HG03521 (cell line): ENCODE results near the gene MACROD2.

Experiments
- ATAC-seq: cut with Tn5 transposase; IDR thresholded peaks from one replicate; pipeline ENCODE4 v1.9.1; 2021; ENCODE audit warnings: mild to moderate bottlenecking, moderate library complexity; ENCODE audit not compliant: unreplicated experiment

Gene MACROD2

DNA sequence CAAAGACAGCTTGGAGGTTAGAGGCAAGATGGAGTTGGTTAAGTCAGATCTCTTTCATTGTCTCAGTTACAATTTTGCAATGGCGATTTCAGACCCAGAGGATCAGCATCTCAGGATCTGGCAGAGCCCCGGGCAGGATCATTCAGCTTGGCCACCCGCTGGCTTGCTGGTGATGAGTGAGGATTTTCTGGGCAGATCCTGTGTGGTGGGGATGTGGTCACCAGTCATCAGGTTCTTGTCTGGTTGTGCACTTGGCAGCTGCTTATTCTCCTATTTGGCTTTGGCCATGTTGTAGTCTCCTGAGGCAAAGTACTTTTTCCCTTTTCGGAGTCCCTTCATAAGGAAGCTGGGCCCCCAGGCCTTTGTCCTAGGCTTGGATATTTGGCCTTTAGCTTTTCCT, 1624.0 kb downstream of the MACROD2 start:
- ATAC-seq = no peak

DNA sequence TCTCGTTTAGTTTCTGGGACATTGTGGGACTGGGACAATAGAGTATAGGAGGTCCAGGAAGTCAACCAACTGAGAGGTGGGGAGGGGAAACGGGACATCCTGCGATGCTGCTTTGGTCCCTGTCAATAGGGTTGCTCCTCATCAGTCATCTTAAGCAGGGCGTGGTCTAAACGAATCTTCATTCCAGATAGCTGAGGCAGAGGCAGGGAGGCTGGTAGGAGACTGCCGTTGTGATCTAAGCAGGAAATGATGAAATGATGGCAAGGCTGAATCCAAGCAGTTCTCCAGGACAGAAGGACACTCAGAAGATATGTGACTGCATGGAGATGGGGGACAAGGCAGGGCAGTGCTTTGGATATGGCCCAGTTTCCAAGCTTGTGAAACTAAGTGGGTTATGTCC, 1624.5 kb downstream of the MACROD2 start:
- ATAC-seq = no peak

DNA sequence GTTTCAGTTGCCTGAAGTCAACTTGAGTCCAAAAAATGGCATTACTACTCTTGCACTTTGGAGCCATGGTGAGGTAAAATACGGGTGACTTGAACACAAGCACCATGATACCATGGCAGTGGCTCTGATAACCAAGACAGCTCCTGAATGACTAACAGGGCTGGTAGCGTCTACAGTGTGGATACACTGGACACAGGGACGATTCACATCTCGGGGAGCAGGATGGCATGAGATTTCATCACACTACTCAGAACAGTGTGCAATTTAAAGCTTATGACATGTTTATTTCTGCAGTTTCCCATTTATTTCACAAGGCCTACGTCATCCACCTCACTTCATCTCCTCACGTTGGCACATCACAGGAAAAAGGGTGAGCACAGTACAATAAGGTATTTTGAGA, 1627.1 kb downstream of the MACROD2 start:
- ATAC-seq = no peak

DNA sequence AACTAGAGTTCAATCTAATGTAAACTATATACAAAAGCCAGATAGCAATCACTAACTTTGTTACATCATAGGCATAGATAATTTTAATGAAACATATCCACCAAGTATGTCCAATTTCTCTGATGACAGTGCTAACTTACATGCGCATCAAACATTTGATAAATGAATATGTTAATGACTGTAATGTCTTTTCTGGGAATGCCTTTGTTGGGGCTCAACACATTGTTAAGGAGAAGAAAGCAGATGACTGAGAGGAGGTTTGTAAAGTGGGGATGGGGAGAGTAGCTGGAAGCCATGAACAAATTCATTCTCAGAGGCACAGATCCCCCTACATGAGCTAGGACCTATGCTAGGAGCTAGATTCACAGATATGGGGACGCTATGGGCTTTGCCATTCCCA, 1627.9 kb downstream of the MACROD2 start:
- no peak for ATAC-seq

DNA sequence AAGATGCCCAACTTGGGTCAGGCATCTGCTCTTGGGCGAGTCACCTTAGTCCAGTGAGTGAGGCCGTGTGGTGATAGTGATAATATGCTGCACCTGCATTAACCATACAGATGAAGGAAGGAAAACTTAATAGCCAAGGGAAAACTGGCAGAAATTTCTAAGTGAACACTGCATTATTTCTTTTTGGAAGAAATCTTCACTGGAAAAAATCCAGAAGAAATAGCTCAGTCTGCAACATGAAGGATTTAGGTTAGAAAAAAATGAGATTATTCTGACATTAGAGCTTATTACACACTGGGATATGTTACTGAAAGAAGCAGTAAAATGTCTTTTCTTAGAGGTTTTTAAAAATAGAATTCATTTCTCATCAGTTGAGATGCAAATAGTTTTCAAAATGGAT, 1630.7 kb downstream of the MACROD2 start:
- no peak for ATAC-seq

DNA sequence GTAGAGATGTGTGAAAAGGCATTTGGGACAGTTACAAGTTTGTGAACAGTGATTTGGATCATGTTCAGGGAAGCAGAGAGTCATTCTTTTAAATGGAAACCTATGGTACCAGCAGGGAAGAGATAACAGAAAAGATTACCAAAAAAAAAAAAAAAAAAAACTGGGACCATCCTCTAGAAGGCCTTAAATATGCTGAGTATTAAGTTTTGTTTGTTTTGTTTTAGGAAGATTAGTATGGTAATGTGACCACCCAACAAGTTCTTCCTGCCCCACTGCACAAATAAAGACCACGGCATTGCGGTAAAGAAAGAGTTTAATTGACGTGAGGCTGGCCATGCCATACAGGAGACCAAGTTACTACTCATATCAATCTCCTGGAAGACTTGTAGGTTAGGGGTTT, 1631.8 kb downstream of the MACROD2 start:
- ATAC-seq = no peak

DNA sequence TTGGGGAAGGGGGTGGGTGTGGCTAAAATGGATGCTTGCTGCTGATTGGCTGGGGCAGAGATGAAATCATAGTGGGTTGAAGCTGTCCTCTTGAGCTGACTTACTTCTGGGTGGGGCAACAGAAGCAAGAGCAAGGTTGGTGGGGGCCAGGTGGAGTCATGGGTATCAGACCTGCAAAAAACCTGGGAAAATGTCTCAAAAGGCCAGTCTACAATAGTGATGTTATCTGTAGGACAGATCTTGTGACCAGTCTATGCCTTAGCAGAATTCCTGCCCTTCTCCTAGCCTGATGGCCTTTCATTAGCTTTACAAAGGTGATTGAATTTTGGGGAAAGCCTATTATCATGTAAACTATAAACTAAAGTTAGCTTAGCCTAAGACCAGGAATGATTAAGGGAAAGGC, 1632.2 kb downstream of the MACROD2 start:
- no peak for ATAC-seq

DNA sequence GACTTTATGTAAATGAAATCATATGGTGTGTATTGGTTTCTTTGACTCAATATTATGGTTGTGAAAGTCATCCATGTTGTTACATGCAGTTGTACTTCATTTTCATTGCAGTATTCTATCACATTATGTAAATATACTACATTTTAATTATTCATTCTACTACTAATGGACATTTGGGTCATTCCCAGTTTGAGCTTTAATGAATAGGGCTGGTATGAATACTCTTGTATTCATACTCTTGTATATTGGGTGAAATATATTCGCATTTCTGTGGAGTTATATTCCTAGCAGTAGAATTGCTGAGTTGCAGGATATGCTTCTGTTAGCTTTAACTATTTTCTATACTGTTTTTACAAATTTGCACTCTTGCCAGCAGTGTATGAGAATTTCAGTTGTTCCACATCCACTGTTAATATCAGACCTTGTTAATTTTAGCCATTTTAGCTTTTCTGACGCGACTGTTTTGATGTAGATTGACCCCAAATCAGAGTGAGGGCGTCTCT, 1633.6 kb downstream of the MACROD2 start:
- ATAC-seq = no peak

DNA sequence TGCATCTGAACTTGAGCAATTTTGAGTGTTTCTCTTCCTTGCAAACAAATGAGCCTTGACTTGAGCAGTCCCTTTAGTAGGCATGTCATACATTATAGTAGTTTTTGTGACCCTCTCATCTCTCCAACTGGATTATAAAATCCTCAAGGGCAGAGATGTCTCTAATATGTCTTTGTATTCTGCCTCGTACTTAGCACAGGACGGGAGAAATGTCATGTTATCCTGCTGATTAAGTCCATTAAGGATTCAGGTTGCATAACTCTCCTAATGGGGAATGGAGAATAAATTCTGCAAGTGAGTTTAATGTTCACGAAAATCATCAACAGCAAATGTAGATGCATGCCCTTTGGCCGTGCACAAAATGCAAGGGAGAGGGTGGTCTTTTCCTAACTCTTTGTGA, 1635.0 kb downstream of the MACROD2 start:
- no peak for ATAC-seq

DNA sequence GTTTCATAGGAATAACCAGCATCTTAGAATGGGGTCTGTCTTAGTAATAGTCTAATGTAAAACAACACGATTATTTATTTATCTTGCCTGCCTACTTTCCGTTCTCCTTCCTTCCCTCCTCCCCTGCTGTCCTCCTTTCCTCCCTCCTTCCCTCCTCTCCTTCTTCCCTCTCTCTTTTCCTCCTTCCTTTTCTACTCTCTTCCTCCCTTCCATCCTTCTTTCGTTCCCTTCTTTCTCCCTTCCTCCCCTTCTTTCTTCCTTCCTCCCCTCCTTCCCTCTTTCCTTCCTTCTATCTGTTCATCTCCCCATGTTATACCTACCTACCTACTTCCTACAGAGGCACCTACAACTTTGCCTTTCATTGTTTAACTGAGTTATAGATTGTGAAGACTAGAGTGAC, 1637.4 kb downstream of the MACROD2 start:
- ATAC-seq = no peak

DNA sequence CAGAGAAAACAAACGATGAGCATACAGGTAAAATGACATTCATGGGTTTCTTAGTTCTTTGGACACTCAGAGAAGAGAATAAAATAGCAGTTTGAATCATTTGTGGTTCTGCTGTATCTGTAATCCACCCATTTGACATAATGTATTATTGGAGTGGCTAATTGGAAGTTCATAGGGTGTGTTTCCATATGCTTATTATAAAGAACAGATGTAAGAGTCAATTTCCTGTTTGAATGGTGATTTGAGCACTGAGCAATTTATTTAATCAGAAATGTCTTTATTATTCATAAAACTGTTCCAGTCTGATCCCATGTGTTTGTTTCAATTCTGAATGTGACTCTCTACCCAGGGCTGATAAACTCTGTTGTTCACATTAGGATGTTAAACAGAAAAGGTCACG, 1638.8 kb downstream of the MACROD2 start:
- no peak for ATAC-seq

DNA sequence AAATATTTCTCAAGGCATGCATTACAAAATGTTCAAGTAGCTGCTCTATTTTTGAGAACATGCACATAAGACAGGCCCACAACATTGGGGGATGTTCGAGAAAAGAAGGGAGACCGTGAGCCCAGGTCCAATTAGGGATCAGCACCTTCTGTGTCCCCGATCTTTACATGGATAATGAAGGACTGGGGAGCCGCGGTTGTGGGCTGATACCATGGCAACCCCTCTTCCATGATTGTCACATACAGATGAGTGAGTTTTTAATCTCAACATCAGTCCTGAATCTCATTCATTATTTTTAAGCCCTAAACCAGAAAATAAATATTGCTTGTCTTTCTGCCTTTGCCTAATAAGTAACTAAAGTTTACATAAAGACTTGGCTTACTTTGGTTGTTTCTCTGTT, 1642.2 kb downstream of the MACROD2 start:
- no peak for ATAC-seq

DNA sequence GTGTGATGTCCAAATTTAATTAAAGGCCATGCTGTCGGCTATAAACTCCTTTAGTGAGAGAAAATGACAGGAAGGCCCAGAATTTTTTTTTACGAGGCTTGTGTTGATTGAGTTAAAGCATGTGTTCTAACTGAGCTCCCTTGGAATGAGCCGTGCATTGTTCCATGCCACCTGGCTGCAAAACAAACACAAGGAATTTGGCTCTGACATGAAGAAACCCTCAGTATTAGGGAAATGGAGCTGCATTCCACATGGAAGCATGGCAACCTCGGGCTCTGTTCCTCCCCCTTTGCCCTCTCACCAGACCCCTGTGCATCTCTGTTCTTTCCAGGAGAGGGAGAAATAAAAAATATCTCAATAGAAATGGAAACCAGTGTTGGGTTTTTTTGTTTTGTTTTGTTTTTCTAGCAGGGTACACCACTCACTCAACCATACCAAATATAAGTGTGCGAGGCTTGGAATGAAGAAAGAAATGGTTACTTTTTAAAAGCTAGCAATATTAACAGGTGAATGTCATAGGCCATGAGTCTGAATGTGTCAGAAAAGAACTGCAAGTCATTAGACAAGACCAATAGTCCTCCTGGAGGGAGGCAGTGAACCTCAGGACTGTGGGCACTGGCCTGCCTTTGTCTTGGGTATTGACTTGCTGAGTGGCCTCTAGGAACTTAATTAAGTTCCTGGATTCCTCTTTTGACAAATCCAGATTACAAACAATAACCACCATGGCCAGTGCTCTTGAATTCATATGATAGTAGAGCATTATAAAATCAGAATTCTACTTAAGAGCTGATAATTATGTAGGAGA, 1642.8 kb downstream of the MACROD2 start:
- ATAC-seq = no peak

DNA sequence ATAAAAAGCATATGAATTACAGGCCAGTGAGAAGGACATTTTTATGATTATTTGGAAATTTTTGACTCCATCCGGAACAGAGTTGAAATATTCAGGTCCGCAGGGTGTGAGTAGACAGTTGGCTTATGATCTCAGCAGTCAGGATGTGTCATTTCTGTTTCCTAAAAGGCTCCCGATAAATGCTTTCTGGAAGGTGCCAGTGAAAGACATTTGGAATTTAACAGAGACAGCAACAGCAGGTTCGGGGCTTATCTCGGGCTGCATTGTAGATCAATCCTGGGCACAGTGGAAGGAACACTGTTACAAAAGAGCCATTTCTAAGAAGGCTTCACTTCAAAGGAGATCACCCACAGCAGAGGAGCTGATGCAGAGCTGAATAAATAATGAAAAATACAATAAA, 1643.5 kb downstream of the MACROD2 start:
- ATAC-seq = no peak

DNA sequence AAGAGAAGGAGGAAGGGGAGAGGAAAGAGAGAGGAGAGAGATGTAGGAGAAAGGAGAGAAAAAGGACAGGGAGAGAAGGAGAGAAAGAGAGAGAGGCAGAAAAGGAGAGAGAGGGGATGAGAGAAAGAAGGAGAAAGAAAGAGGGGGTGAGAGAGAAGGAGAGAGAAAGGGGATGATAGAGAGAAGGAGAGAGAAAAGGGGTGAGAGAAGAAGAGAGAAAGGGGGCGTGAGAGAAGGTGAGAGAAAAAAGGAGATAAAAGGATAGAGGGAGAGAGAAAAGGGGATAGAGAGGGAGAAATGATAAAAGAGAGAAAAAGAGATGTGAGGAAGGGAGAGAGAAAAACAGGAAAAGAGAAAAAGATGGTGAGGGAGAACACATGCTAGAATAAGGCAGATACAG, 1644.5 kb downstream of the MACROD2 start:
- ATAC-seq = no peak

DNA sequence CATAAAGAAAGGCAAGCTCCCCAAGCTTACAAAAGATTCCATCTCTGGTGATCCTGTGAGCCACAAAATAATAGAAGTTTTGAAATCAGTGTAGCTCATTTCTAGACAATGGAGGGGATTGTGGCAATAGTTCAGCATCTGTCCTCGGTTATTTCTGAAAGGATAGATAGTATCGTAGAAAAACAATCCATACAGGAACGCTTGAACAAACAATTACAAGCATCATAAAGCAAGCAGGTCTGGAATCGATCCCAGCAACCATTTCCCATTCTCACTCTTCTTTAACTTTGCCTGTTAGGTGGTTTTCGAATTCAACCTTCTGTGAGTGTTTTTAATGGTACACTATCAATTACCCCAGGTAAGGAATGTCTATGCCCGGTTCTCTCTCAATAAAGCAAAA, 1646.8 kb downstream of the MACROD2 start:
- no peak for ATAC-seq

DNA sequence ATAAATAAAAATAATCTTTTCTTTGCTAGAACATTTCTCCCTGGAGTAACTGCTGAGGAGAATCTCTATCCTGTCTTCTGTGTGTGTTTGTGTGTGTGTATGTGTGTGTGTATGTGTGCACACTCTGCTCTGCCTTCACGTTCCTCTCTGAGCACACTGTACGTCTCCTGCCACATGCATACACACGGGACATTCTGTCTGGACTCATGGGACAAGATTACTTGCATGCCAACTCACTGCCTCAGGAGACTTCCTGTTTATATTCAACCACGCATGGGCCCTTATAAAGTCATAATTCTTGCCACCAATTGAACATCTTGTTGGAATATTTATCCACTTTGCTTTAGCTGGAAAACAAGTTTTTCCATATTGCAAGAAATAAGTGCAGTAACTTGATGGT, 1647.4 kb downstream of the MACROD2 start:
- no peak for ATAC-seq

DNA sequence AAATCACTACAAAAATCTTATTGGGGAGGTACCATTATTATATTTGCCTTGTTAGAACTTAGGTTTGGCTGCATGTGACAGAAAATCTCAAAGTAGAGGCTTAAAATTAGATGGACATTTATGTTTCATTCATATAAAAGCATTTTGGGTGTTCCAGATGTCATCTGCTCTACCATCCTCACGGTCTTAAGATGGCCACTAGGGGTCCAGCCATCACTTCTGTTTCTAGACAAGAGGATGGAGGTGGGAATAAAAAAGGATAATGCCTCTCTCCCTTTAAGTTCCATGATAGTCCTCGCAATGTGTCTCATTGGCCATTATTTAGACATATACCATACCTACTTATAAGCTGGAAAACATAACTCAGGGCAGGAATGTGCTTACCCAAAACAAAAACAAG, 1648.4 kb downstream of the MACROD2 start:
- no peak for ATAC-seq

DNA sequence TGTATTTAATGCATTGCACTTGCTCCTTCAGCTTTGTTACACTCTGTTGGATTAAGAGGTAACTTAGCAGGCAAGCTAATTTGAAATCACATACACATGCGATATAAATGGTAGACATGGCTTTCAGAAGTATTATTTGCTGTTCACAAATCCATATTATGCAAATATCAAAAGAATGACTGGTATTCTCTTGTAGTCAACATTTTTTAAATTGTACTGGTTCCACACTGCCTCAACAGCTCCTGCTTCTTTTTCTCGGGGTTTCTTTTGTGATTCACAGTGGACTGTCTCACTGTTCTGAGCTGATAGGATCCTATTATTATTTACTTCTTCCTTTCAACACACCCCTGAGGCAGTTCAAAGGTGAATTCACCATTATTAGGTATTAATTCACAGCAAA, 1650.5 kb downstream of the MACROD2 start:
- ATAC-seq = no peak

DNA sequence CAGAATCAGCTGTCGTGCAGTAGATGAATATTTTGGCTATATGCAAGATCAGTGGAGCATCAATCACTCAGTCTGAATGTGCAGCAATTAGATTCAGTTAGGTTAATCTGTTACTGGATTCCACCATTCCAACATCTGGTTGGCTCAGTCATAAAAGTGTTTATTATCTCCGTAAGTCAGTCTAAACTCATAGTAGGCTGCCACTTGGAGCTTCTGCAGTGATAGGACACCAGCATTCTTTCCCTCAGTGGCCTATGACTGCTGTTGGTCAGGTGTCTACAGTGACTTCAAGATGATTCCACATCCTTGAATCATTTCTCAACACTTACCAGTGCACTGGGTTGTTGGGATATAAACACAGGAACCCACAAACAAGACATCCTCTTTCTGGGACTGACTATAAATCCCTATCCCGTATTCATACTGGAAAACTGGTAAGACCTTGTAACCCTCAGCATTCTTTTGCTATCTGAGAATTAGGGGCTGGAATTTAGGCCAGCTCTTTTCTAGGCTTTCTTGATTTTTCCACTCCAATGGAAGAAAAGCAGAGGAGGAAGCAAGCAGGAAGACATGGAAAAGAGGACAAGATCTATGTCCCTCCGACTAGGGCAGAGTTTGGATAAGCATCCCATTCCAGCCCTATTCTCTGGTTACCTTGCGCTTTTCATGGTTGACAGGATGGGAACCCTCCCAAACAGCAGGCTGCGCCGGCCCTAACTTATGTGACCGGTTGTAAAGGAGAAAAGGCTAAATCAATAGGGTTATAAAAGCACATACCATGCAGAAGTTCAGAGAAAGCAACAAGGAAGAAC, 1658.3 kb downstream of the MACROD2 start:
- no peak for ATAC-seq

DNA sequence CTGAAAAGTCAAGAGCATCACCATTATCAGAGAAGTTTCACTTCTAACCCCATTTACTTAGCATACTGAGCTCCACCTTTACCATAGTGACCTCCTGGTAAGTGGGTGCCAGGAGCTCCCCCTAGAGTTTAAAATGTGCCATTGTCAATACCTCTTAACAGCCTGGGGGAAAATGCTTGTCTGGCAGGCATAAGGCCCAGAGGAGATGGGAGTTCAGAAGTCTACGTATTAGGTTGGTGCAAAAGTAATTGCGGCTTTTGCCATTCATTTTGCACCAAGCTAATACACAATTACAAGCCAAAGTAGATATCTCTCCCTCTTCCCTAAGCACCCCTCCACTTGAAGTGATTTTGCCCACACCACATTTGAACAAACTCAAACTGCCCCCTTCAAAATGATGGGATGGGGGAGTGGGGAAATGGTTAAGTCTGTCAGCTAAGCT, 1658.9 kb downstream of the MACROD2 start:
- ATAC-seq = peak; percentile 100

DNA sequence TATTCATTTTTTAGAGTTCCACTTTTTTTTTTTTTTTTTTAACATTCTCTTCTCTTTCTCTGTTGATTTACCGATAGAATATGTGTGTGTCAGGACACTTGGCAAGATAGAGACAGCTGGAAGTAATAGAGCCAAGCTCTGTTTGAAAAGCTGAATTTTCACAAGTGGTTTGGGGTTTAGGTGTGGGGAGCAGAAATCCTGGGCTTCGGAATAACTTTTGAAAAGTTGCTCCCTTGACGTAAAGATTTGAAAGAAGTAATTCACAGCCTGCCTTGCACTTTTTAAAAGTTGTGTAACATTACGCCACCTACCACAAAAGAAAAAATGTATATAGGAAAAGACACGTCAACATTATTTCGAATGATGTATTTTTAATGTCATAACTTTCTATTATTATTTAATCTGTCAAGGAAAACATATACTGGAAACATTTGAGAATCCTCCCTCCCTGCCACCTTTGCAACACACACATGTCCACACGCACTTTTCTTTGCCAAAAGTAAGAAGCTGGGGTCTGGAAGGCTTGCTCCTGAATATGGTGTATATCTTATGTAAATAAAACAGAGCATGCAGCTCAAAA, 1660.1 kb downstream of the MACROD2 start:
- no peak for ATAC-seq
